ENCODE measurements around the gene COL4A1. TPM values are rescaled to one million over a fixed set of nuclear protein-coding genes. Genes with fewer than 3 reads are reported as not detected.

The COL4A1 gene
- total RNA-seq, 8 experiments from 2014 or later: 1.0 to 466 (median 5.0) TPM

DNA sequence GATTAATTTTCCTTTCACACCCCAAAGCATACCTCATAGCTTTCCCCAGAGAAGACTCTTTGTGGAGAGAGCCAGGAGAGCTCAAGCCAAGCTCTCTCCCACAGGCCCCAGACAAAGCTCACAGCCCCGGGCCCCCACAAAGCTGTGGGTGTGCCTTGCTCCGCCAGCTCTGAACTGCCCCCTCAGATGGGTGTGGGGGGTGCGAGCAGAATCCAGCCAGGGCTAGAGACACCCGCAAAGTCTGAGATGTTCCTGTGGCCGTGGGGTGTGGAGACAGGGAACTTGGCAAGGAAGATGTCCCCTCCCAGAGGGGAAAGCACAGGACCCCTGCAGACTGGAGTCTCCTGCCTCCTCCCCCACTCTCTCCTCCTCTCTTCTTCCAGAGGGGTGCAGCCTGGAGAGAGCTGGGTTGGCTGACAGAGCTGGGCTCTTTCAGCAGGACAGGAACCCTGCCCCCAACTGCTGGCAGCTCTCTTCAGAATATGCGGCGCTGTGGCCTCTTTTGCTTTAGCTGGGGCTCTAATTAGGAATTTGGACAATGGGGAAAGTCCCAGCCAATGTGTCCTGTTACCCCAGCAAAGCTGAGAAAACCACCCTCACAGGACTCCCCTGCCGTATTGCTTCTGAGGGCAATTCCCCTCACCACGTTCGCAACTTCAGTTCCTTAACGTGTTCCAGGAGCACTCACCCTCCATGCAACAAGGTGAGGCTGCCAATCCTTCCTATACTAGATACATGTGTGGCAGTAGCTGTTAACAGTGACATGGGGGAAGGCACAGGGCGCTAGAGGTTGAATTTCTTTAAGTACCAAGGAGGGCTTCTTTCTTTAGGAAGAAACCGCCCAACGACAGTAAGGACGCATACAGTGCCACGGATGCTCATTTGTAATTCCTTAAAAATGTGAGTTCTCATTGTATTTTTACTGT, 170.0 kb downstream of the COL4A1 start:
- ATAC-seq (replicated peaks in 6 of 8): no peak
- WGBS, 10 experiments: 31 to 73% (median 41%) methylated on average over 1 to 11 of the region's 16 CpGs; no CpG with 5 or more reads in 1 of the 10 experiments
- Histone ChIP-seq H3K27ac (no peak overlapping the region), H3K4me3 (peak overlapping the region in 3 of 5 donors; percentile 40 to 41 (median 41)), H3K4me1 (replicated peaks in 1 of 2) (peaks cover 26 to 34% of the 10 kb centered on the region in 2 donors)
- in situ Hi-C loops (cut with MboI; ENCODE audit: low pct_unique_long_range_greater_than_20kb in 2 of 9, low sequenced_read_pairs in 9 of 9, unreplicated experiment in 9 of 9): loop anchor here in 1 of 9 experiments (25.0 kb wide), 1 partner anchor 1175 kb away; no protein-coding TSS in a partner anchor

DNA sequence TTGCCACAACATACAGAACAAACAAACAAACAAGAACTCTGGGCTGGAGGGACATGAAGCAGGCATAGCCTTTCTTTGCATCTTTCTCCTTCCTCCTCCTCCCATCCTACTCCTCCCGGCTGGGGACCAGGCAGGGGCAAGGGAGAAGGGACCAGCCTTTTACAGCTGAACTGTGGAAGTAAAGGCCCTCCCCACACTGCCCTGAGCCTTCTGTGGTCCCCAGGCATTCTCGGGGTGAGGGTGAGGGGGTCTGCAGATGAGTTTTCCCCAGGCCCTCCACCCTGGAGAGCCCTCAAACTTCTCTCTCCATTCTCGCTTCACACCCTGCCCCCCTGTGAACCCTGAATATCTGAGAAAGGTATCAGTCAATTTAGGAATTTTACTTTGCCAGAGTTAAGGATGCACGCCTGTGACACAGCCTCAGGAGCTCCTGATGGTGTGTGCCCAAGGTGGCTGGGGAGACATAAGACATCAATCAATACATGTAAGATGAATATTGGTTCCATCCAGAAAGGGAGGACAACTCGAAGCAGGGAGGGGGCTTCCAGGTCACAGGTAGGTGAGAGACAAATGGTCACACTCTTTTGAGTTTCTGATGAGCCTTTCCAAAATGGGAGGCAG, 170.9 kb downstream of the COL4A1 start:
- Histone ChIP-seq H3K27ac (no peak overlapping the region), H3K4me3 (no peak overlapping the region), H3K4me1 (replicated peaks in 1 of 2) (peaks cover 26 to 35% of the 10 kb centered on the region in 2 donors)
- in situ Hi-C loops (cut with MboI; ENCODE audit: low pct_unique_long_range_greater_than_20kb in 2 of 9, low sequenced_read_pairs in 9 of 9, unreplicated experiment in 9 of 9): loop anchor here in 1 of 9 experiments (25.0 kb wide), 1 partner anchor 1174 kb away; no protein-coding TSS in a partner anchor
- 21 to 100% (median 74%) methylated on average over 1 to 4 of the region's 5 CpGs; no CpG with 5 or more reads in 4 of the 10 experiments for WGBS, 10 experiments
- ATAC-seq (replicated peaks in 6 of 8): no peak

DNA sequence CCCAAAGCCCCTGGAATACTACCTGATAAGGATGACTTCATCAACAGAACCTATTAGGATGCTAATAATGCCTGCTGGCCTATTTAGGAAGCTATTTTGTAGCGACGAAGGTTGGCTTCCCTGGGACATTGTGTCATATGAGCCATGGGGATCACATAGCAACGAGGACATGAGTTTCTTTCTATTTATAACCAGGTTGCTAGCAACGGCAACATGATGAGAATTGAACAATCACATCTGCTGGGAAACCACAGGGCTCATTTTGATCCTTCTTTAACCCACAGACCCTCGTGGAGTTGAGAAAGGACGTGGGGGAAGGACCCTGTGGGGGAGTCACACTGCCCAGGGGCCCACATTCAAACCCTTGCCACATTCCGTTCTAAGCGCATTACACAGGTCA, 172.2 kb downstream of the COL4A1 start:
- Histone ChIP-seq H3K27ac (no peak overlapping the region), H3K4me3 (no peak overlapping the region), H3K4me1 (replicated peaks in 1 of 2) (peaks cover 26 to 41% of the 10 kb centered on the region in 2 donors)
- ATAC-seq (replicated peaks in 6 of 8): peak in 4 of 8 experiments; percentile 2 to 12 (median 5)
- WGBS, 10 experiments: 0 to 94% (median 30%) methylated on average over 1 to 6 of the region's 8 CpGs; no CpG with 5 or more reads in 2 of the 10 experiments
- in situ Hi-C loops (cut with MboI; ENCODE audit: low pct_unique_long_range_greater_than_20kb in 2 of 9, low sequenced_read_pairs in 9 of 9, unreplicated experiment in 9 of 9): loop anchor here in 1 of 9 experiments (25.0 kb wide), 1 partner anchor 1172 kb away; no protein-coding TSS in a partner anchor

DNA sequence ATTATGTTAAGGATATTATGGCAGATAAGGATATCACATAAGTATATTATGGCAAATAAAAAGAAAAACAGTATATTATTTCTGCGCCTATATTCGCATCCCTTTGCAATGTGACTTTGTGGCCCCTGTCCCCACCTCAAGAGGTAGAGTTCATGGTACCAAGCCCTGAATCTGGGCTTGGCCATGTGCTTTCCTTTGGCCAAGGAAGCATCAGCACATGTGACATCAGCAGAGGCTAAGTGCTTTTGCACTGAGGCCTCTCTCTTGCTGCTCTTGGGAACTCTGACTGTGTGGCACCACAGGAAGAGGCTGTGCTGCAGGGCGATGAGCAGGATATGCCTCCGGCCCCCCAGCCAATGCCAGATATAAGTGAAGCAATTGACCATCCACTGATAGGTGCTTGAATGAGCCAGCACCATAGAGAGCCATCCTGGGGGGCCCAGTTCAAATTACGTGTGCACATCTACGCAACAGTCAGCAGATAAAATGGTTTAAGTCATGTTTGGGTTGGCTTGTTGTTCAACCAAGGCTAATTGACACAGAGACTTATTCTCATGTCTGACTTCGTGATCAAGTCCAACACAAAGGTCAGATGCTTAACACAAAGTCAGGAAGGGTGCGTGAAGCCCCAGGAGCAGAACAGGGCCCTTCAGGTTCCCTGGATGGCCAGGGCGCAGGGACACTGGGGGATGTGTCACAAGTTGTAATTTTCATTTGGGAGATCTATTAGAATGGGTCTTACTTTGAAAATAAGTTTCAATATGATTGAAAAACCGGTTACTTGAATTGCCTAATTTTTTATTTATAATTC, 173.3 kb downstream of the COL4A1 start:
- in situ Hi-C loops (cut with MboI; ENCODE audit: low pct_unique_long_range_greater_than_20kb in 2 of 9, low sequenced_read_pairs in 9 of 9, unreplicated experiment in 9 of 9): loop anchor here in 1 of 9 experiments (25.0 kb wide), 1 partner anchor 1171 kb away; no protein-coding TSS in a partner anchor
- WGBS, 10 experiments: 73 to 97% (median 89%) methylated on average over 1 to 8 of the region's 10 CpGs

DNA sequence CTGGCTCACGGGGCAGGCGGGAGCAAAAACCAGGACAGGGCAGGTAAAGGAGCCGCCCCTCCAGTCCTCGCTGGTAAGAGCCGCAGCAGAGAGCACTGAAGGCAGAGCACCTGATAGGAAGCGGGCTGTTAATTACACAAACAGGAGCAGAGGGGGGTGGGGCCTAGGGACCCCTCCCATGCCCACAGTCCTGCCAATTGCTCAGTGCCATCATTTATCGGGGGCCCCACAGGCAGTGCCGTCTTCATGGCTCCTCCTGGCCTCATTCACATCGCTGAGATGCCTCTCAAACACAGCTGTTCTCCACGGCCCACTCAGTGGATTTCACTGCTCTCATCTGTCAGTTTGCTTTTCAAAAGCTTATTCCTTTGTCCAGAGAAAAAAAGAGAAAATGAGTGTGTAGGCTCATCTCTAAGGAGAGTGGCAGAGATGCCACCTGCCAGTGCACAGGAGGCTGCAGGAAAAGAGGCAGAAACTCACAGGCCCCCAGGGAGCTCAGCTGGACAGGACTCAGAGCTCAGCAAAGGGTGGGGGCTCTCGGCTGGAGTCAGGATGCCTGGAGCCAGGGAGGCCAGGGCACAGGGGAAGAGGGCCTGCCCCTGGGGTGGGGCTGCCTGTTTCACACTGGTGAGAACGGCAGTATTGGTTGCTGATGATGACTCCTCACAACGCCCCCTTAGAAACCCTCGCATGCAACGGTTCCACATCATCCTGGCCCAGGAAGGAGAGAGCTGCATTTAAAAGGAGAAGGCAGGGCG, 174.6 kb downstream of the COL4A1 start:
- ATAC-seq (replicated peaks in 6 of 8): peak in 7 of 8 experiments; percentile 76 to 91 (median 80)
- in situ Hi-C loops (cut with MboI; ENCODE audit: low pct_unique_long_range_greater_than_20kb in 2 of 9, low sequenced_read_pairs in 9 of 9, unreplicated experiment in 9 of 9): loop anchor here in 1 of 9 experiments (25.0 kb wide), 1 partner anchor 1170 kb away; no protein-coding TSS in a partner anchor
- H3K4me1 ChIP-seq (replicated peaks in 1 of 2): peaks cover 24 to 37% of the 10 kb centered on the region in 2 donors
- 38 to 90% (median 66%) methylated on average over 2 to 10 of the region's 16 CpGs; no CpG with 5 or more reads in 3 of the 10 experiments for WGBS, 10 experiments
- no peak overlapping the region for H3K27ac ChIP-seq
- no peak overlapping the region for H3K4me3 ChIP-seq

More for the DNA sequence above, 173.3 kb downstream of the COL4A1 start:
- no peak overlapping the region for H3K27ac ChIP-seq
- ATAC-seq (replicated peaks in 6 of 8): no peak
- H3K4me1 ChIP-seq (replicated peaks in 1 of 2): peaks cover 26 to 38% of the 10 kb centered on the region in 2 donors
- no peak overlapping the region for H3K4me3 ChIP-seq

DNA sequence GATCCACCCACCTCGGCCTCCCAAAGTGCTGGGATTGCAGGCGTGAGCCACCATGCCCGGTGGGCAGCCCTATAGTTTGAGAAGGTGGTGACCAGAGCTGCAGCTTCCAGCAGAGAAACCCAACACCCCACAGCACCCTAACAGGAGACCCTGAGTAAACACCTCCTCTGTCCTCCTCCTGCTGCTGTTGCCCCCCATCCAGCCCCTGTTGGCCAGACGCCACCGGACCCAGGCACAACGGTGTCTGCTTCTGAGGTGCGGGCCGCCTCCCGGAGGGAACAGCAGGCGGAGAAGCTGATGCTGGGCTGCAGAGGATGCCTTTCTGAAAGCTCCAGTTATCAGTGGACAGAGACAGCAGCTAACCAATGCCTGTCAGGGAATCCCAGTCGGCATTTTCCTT, 175.5 kb downstream of the COL4A1 start:
- WGBS, 10 experiments: 74 to 100% (median 89%) methylated on average over 1 to 9 of the region's 11 CpGs; no CpG with 5 or more reads in 5 of the 10 experiments
- in situ Hi-C loops (cut with MboI; ENCODE audit: low pct_unique_long_range_greater_than_20kb in 2 of 9, low sequenced_read_pairs in 9 of 9, unreplicated experiment in 9 of 9): loop anchor here in 1 of 9 experiments (25.0 kb wide), 1 partner anchor 1169 kb away; no protein-coding TSS in a partner anchor
- Histone ChIP-seq H3K27ac (no peak overlapping the region), H3K4me3 (no peak overlapping the region), H3K4me1 (replicated peaks in 1 of 2) (peaks cover 22 to 37% of the 10 kb centered on the region in 2 donors)
- ATAC-seq (replicated peaks in 6 of 8): no peak

DNA sequence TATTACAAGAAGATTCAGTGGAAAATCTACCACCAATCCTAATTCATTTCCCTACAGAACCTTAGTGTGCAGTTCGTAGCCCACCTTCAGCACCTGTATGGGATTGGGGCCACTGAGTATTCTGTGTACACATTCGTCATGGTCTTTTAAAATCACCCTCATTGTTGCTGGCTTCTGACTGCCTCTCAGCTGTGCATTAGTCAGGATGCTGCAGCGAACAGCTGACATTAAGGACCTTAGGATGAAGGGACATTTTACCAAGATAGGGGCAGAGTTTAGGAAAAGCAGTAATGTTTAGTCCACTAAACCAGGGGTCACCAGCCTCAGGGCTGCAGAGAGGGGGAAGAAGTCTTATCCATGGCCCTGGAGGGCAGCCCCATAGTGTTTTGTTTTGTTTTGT, 176.5 kb downstream of the COL4A1 start:
- 46 to 100% (median 89%) methylated on average over 1 to 3 of the region's 3 CpGs; no CpG with 5 or more reads in 3 of the 10 experiments for WGBS, 10 experiments
- peaks cover 29 to 46% of the 10 kb centered on the region in 2 donors for H3K4me1 ChIP-seq (replicated peaks in 1 of 2)
- H3K4me3 ChIP-seq: no peak overlapping the region
- no peak overlapping the region for H3K27ac ChIP-seq
- in situ Hi-C loops (cut with MboI; ENCODE audit: low pct_unique_long_range_greater_than_20kb in 2 of 9, low sequenced_read_pairs in 9 of 9, unreplicated experiment in 9 of 9): loop anchor here in 1 of 9 experiments (25.0 kb wide), 1 partner anchor 1168 kb away; no protein-coding TSS in a partner anchor
- ATAC-seq (replicated peaks in 6 of 8): no peak

DNA sequence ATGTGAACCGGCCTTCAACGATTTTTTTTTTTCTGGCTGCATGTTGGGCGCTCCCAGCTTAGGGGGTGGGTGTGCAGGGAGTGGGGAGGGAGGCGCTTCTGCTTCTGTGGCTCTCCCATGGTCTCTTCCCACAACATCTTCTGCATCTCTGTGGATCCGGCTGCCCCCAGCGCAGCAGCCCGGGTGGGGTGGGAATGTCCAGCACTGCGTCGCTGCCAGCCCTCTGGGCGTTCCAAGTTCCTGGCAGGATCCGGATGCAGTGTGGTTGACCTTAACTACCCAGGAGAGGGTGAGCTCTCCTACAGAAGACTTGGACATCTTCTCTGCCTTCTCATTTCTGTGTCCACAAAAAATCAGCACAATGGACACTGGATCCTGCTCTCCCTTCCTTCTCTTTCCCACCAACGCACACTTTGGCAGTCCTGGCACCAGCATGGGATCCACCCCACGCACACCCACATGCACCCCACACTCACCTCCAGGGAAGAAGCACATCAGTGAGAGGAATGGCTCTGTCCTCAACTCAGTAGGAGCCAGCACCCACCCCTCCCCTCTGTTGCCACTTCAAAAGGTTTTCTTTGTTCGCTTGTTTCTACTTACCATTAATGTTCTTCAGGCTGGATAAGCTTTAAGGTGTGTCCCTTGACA, 177.3 kb downstream of the COL4A1 start:
- in situ Hi-C loops (cut with MboI; ENCODE audit: low pct_unique_long_range_greater_than_20kb in 2 of 9, low sequenced_read_pairs in 9 of 9, unreplicated experiment in 9 of 9): loop anchor here in 1 of 9 experiments (25.0 kb wide), 1 partner anchor 1167 kb away; no protein-coding TSS in a partner anchor
- H3K27ac ChIP-seq: no peak overlapping the region
- peaks cover 27 to 44% of the 10 kb centered on the region in 2 donors for H3K4me1 ChIP-seq (replicated peaks in 1 of 2)
- 57 to 100% (median 84%) methylated on average over 1 to 8 of the region's 14 CpGs; no CpG with 5 or more reads in 2 of the 10 experiments for WGBS, 10 experiments
- no peak overlapping the region for H3K4me3 ChIP-seq
- no peak for ATAC-seq (replicated peaks in 6 of 8)

DNA sequence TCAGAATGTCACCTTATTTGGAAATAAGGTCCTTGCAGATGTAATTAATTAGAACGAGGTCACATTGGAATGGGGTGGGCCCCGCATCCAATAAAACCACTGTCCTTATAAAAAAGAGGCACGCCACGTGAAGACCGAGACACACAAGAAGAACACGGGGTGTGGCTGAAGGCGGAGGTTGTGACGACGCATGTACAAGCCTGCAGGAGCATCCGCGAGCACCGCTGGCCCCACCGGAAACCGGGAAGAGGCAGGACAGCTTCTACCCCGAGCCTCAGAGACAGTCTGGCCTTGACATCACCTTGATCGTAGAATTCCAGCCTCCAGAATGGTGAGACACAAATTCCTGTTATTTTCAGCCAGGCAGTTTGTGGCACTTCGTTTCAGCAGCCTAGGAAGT, 177.9 kb downstream of the COL4A1 start:
- ATAC-seq (replicated peaks in 6 of 8): no peak
- Histone ChIP-seq H3K4me1 (replicated peaks in 1 of 2) (peaks cover 31 to 49% of the 10 kb centered on the region in 2 donors), H3K4me3 (no peak overlapping the region), H3K27ac (no peak overlapping the region)
- in situ Hi-C loops (cut with MboI; ENCODE audit: low pct_unique_long_range_greater_than_20kb in 2 of 9, low sequenced_read_pairs in 9 of 9, unreplicated experiment in 9 of 9): loop anchor here in 1 of 9 experiments (25.0 kb wide), 1 partner anchor 1167 kb away; no protein-coding TSS in a partner anchor
- 81 to 97% (median 94%) methylated on average over 4 to 11 of the region's 17 CpGs; no CpG with 5 or more reads in 3 of the 10 experiments for WGBS, 10 experiments

DNA sequence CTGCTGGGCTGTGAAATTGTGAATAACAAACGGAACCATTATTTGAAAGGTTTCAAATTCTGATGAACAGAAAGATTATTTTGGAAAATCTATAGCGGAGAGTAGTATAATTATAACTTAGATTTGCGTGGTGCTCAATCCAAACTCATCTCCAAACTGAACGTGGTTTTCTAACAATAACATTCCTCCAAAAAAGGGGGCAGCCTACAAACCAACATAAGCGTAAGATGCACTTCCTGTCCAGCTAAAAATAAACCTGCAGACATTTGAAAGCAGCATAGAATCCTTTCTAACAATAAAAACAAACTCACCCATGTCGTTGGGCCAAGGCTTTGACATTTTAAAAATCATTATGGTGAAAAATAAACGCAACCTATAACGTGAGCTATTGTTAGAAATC, 178.4 kb downstream of the COL4A1 start:
- in situ Hi-C loops (cut with MboI; ENCODE audit: low pct_unique_long_range_greater_than_20kb in 2 of 9, low sequenced_read_pairs in 9 of 9, unreplicated experiment in 9 of 9): loop anchor here in 1 of 9 experiments (25.0 kb wide), 1 partner anchor 1166 kb away; no protein-coding TSS in a partner anchor

DNA sequence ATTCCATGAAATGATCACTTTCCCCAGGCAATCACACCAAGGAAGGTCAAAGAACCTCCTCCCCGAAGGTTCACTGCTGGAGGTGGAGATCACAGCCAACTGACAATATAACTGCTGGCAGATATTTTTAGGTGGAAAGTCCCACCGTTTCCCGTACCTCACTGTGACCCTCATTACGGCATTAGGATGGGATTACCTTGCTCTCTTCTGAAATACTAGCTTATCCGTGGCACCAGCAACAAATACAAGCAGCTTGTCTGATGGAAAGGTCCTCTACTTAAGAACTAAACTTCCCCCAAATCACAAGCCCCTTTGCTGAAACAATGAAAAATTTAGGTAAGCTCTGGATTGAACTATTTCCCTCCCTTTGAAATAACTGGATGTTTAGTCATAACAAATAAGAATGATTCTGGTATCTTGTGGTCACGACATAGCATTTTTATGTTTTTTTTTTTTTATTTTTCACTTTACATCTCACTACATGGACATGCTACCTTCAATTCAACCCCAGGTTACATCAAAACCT, 178.9 kb downstream of the COL4A1 start:
- in situ Hi-C loops (cut with MboI; ENCODE audit: low pct_unique_long_range_greater_than_20kb in 2 of 9, low sequenced_read_pairs in 9 of 9, unreplicated experiment in 9 of 9): loop anchor here in 1 of 9 experiments (25.0 kb wide), 1 partner anchor 1166 kb away; no protein-coding TSS in a partner anchor
- 25 to 100% (median 76%) methylated on average over 1 to 6 of the region's 6 CpGs; no CpG with 5 or more reads in 1 of the 10 experiments for WGBS, 10 experiments
- no peak overlapping the region for H3K27ac ChIP-seq

More for the DNA sequence above, 178.4 kb downstream of the COL4A1 start:
- H3K4me3 ChIP-seq: no peak overlapping the region
- WGBS, 10 experiments: 62 to 97% (median 81%) methylated on average over 4 to 8 of the region's 8 CpGs
- ATAC-seq (replicated peaks in 6 of 8): no peak
- H3K4me1 ChIP-seq (replicated peaks in 1 of 2): peaks cover 31 to 54% of the 10 kb centered on the region in 2 donors
- no peak overlapping the region for H3K27ac ChIP-seq

More for the DNA sequence above, 178.9 kb downstream of the COL4A1 start:
- H3K4me3 ChIP-seq: no peak overlapping the region
- H3K4me1 ChIP-seq (replicated peaks in 1 of 2): peaks cover 31 to 58% of the 10 kb centered on the region in 2 donors
- ATAC-seq (replicated peaks in 6 of 8): no peak
